Measurements from ENCODE around the gene CYBC1. TPM values are rescaled to one million over a fixed set of nuclear protein-coding genes. Genes with fewer than 3 reads are reported as not detected.
A peak's percentile ranks its signal among the peaks of the same experiment; 100 is the strongest.
"Not testable (repeated sequence)": the region's sequence is repeated elsewhere in the genome, so short reads cannot be mapped to it uniquely, and the experiment has no call there.

Gene CYBC1
- total RNA-seq, 3 donors from 2014 or later = 79.2 to 90.5 (median 81.0) TPM

- DNase-seq = no peak
- Histone ChIP-seq H3K36me3 (ENCODE audit: low read depth) (peaks cover 4% of the 10 kb centered on the region), H3K9me3 (no peaks in the 10 kb centered on the region), H3K4me1 (ENCODE audit: low read depth) (peaks cover 8% of the 10 kb centered on the region), H3K4me3 (no peak overlapping the region)
- no peak for ATAC-seq
- TF ChIP-seq CTCF (IDR thresholded peaks at IDR 0.05) = no peak
- intact Hi-C loops (cut with DNase I, micrococcal nuclease) = no loop called here
Measured at GRCh38 chr17:82463925-82464566, 13.5 kb upstream of the CYBC1 start.

- Histone ChIP-seq H3K4me3 (no peak overlapping the region), H3K9me3 (no peaks in the 10 kb centered on the region), H3K4me1 (ENCODE audit: low read depth) (peaks cover 8% of the 10 kb centered on the region), H3K36me3 (ENCODE audit: low read depth) (no peaks in the 10 kb centered on the region)
- intact Hi-C loops (cut with DNase I, micrococcal nuclease) = no loop called here
- peak in 1 of 3 donors; percentile 25 for DNase-seq
- no peak for ATAC-seq
- TF ChIP-seq CTCF (IDR thresholded peaks at IDR 0.05) = no peak
Measured at GRCh38 chr17:82463391-82463790, 12.8 kb upstream of the CYBC1 start.

GRCh38 chr17:82461827-82462524, 11.4 kb upstream of the CYBC1 start:
- no peak for ATAC-seq
- intact Hi-C loops (cut with DNase I, micrococcal nuclease) = no loop called here
- H3K4me3 ChIP-seq = no peak overlapping the region
- no peak for DNase-seq
- no peaks in the 10 kb centered on the region for H3K36me3 ChIP-seq (ENCODE audit: low read depth)
- H3K9me3 ChIP-seq = no peaks in the 10 kb centered on the region
- TF ChIP-seq CTCF (IDR thresholded peaks at IDR 0.05) = no peak
- H3K4me1 ChIP-seq (ENCODE audit: low read depth) = peaks cover 15% of the 10 kb centered on the region

GRCh38 chr17:82459936-82460335, 9.4 kb upstream of the CYBC1 start:
- not testable (repeated sequence) for ATAC-seq; H3K36me3 ChIP-seq (ENCODE audit: low read depth)

GRCh38 chr17:82458885-82459424, 8.4 kb upstream of the CYBC1 start:
- intact Hi-C loops (cut with DNase I, micrococcal nuclease) = no loop called here

More at GRCh38 chr17:82459936-82460335, 9.4 kb upstream of the CYBC1 start:
- H3K4me3 ChIP-seq; H3K9me3 ChIP-seq; intact Hi-C loops (cut with DNase I, micrococcal nuclease); DNase-seq: not testable (repeated sequence)
- peaks cover 15% of the 10 kb centered on the region for H3K4me1 ChIP-seq (ENCODE audit: low read depth)

More at GRCh38 chr17:82458885-82459424, 8.4 kb upstream of the CYBC1 start:
- Histone ChIP-seq H3K4me1 (ENCODE audit: low read depth) (peaks cover 15% of the 10 kb centered on the region), H3K36me3 (ENCODE audit: low read depth) (no peaks in the 10 kb centered on the region), H3K4me3 (peak overlapping the region; percentile 88), H3K9me3 (no peaks in the 10 kb centered on the region)
- ATAC-seq = peak; percentile 6
- TF ChIP-seq CTCF (IDR thresholded peaks at IDR 0.05) = no peak
- peak in 2 of 3 donors; percentile 40 to 75 for DNase-seq

All from mucosa of descending colon (tissue), 3 donors.